GM12878 (cell line): ENCODE results near the gene RPL36.

Experiments used
- CEBPB ChIP-seq, 2 experiments: fragments of 150-350 bp in 1 of 2; IDR thresholded peaks; 2 replicates each; pipeline ENCODE4 v1.6.1; 2012 to 2014; ENCODE audit warnings: low read depth in 2 of 2, low read length in 2 of 2, borderline replicate concordance in 1 of 2, inconsistent platforms in 1 of 2
- CTCF ChIP-seq, 3 experiments: IDR thresholded peaks in 2 of 3; conservative IDR thresholded peaks in 1 of 3; 2 replicates each; pipeline ENCODE4 v1.5.1; 2011; ENCODE audit warnings: low read depth in 3 of 3, low read length in 3 of 3, mild to moderate bottlenecking in 3 of 3, control low read depth in 2 of 3, moderate library complexity in 2 of 3, inconsistent platforms in 1 of 3, mixed read lengths in 1 of 3; ENCODE audit not compliant: control insufficient read depth in 2 of 3, insufficient read depth in 1 of 3; ENCODE audit errors: extremely low read depth in 1 of 3
- EZH2 ChIP-seq: IDR thresholded peaks from 2 replicates; pipeline ENCODE4 v1.6.1; 2012; ENCODE audit warnings: low read depth, mild to moderate bottlenecking, control low read depth, inconsistent platforms, low read length, borderline replicate concordance; ENCODE audit not compliant: control insufficient read depth
- FOXM1 ChIP-seq: IDR thresholded peaks from 2 replicates; pipeline ENCODE4 v1.6.1; 2012; ENCODE audit warnings: low read depth, mild to moderate bottlenecking, inconsistent platforms, low read length, moderate library complexity
- HDGF ChIP-seq: fragments of 450-650 bp; IDR thresholded peaks from 2 replicates; pipeline ENCODE4 v1.6.1; 2016; ENCODE audit warnings: antibody characterized with exemption
- NR2C1 ChIP-seq: fragments of 450-650 bp; IDR thresholded peaks from 2 replicates; pipeline ENCODE4 v1.6.1; 2017; ENCODE audit warnings: antibody characterized with exemption, mild to moderate bottlenecking, moderate library complexity
- POLR2A ChIP-seq: IDR thresholded peaks from 2 replicates; pipeline ENCODE4 v1.6.1; 2011; ENCODE audit warnings: low read depth, mild to moderate bottlenecking, low read length
- POLR2AphosphoS5 ChIP-seq: IDR thresholded peaks from 2 replicates; pipeline ENCODE4 v1.6.1; 2011; ENCODE audit warnings: mild to moderate bottlenecking, low read length, inconsistent platforms
- PRDM15 ChIP-seq: fragments of 450-650 bp; formaldehyde crosslinking; IDR thresholded peaks from 2 replicates; pipeline ENCODE4 v1.4.0; 2020; ENCODE audit warnings: mild to moderate bottlenecking, moderate library complexity
- RAD21 ChIP-seq: IDR thresholded peaks from 2 replicates; pipeline ENCODE4 v1.6.1; 2011; ENCODE audit warnings: mild to moderate bottlenecking, low read depth, low read length, moderate library complexity; ENCODE audit not compliant: insufficient read depth
- REST ChIP-seq: IDR thresholded peaks from 2 replicates; pipeline ENCODE4 v1.6.1; 2012; ENCODE audit warnings: mild to moderate bottlenecking, low read depth, low read length
- RFX5 ChIP-seq: IDR thresholded peaks from 2 replicates; pipeline ENCODE4 v1.6.1; 2011; ENCODE audit warnings: low read depth, low read length, improper control_type of control experiment
- SP1 ChIP-seq: IDR thresholded peaks from one replicate; pipeline ENCODE4 v1.6.1; 2011; ENCODE audit warnings: low read depth, low read length
- STAT3 ChIP-seq: IDR thresholded peaks from 2 replicates; pipeline ENCODE4 v1.6.1; 2011; ENCODE audit warnings: low read depth, low read length, improper control_type of control experiment

- TF ChIP-seq FOXM1 = no peak
- TF ChIP-seq RFX5 = no peak
- no peak for TF ChIP-seq CTCF (IDR thresholded peaks at IDR 0.05 in 2 of 3, conservative IDR thresholded peaks at IDR 0.05 in 1 of 3; ENCODE audit: control insufficient read depth in 2 of 3, extremely low read depth in 1 of 3, insufficient read depth in 1 of 3, low read depth in 3 of 3, low read length in 3 of 3)
- TF ChIP-seq HDGF = no peak
- TF ChIP-seq POLR2AphosphoS5 = no peak
- peak; percentile 11 for TF ChIP-seq POLR2A
- no peak for TF ChIP-seq CEBPB (IDR thresholded peaks at IDR 0.05; ENCODE audit: borderline replicate concordance in 1 of 2, low read depth in 2 of 2, low read length in 2 of 2)
- no peak for TF ChIP-seq NR2C1
- TF ChIP-seq RAD21 = no peak
- no peak for TF ChIP-seq SP1
- TF ChIP-seq PRDM15 (CRISPR knock-in tag) = no peak
- no peak for TF ChIP-seq REST
- no peak for TF ChIP-seq EZH2
- no peak for TF ChIP-seq STAT3
These were observed 13.4 kb upstream of the RPL36 start for GRCh38 chr19:5676772-5677105.
